Dedifferentiated amniotic fluid mesenchymal stem cell (primary cell): ENCODE results near the gene MLX.
"Not testable (repeated sequence)": the region's sequence is repeated elsewhere in the genome, so short reads cannot be mapped to it uniquely, and the experiment has no call there.

ENCODE experiments used
- DNase-seq: peaks from one replicate; pipeline ENCODE4 v3.0.0-alpha.2; 2016; ENCODE audit errors: extremely low spot score

Gene MLX

GRCh38 chr17:42555122-42555622 lies 11.7 kb upstream of the MLX start:
- DNase-seq, result no peak

- not testable (repeated sequence) for DNase-seq
These were observed 10.8 kb upstream of the MLX start for GRCh38 chr17:42555961-42556617.

GRCh38 chr17:42559075-42559474 lies 7.8 kb upstream of the MLX start:
- no peak for DNase-seq

- DNase-seq, result no peak
These were observed 6.7 kb upstream of the MLX start for GRCh38 chr17:42560246-42560645.

GRCh38 chr17:42561897-42562387 lies 5.0 kb upstream of the MLX start, which contains the start of gene COASY:
Gene COASY (plus strand): TSS chr17:42562148. CDS start chr17:42562623, 475 bp downstream.
- DNase-seq, result peak; percentile 99

GRCh38 chr17:42562388-42563142 lies 4.3 kb upstream of the MLX start:
- no peak for DNase-seq

GRCh38 chr17:42563143-42563509 lies 3.8 kb upstream of the MLX start:
- no peak for DNase-seq

- no peak for DNase-seq
These were observed 3.4 kb upstream of the MLX start for GRCh38 chr17:42563543-42563942.

- no peak for DNase-seq
These were observed 3.0 kb upstream of the MLX start for GRCh38 chr17:42563950-42564349.

- no peak for DNase-seq
These were observed 1.9 kb upstream of the MLX start for GRCh38 chr17:42564815-42565522.

- no peak for DNase-seq
These were observed 1.2 kb upstream of the MLX start for GRCh38 chr17:42565523-42566214.

GRCh38 chr17:42566215-42566882 lies 551 bp upstream of the MLX start:
- no peak for DNase-seq

- no peak for DNase-seq
These were observed 1.6 kb downstream of the MLX start for GRCh38 chr17:42568341-42569111.

GRCh38 chr17:42571435-42572225 lies 4.7 kb downstream of the MLX start:
- DNase-seq, result no peak

- no peak for DNase-seq
These were observed 6.2 kb downstream of the MLX start for GRCh38 chr17:42573095-42573494.

GRCh38 chr17:42574463-42574862 lies 7.6 kb downstream of the MLX start:
- no peak for DNase-seq

GRCh38 chr17:42577140-42577531 lies 10.2 kb downstream of the MLX start:
- no peak for DNase-seq

GRCh38 chr17:42577532-42578281 lies 10.8 kb downstream of the MLX start, which contains the start of gene PSMC3IP:
Gene PSMC3IP (minus strand): TSS chr17:42577729. CDS start chr17:42577686, 43 bp downstream.
- peak; percentile 95 for DNase-seq
